ENCODE data around the gene TBC1D20. TPM values are rescaled to one million over a fixed set of nuclear protein-coding genes. Genes with fewer than 3 reads are reported as not detected.

Gene TBC1D20
- total and polyA plus RNA-seq, 2 donors from 2014 or later: 19.5 to 26.2 TPM

GRCh38 chr20:412081-412480, 50.3 kb downstream of the TBC1D20 start:
- H3K4me3 ChIP-seq (ENCODE audit: low read length in 3 of 3): no peak overlapping the region
- no peak overlapping the region for H3K9ac ChIP-seq (ENCODE audit: low read length in 3 of 3)
- no peak overlapping the region for H3K27ac ChIP-seq (ENCODE audit: low read depth in 2 of 2, low read length in 2 of 2)
- DNase-seq (no peak), FAIRE-seq (no peak)
- no peaks in the 10 kb centered on the region for H3K9me3 ChIP-seq (ENCODE audit: control insufficient read depth in 2 of 3, insufficient read depth in 1 of 3, low read length in 3 of 3)
- no peak for TF ChIP-seq CTCF (IDR thresholded peaks at IDR 0.05; ENCODE audit: borderline replicate concordance, extremely low read depth, insufficient read depth)
- intact Hi-C loops (cut with DNase I): no loop called here
- H3K4me1 ChIP-seq (ENCODE audit: control insufficient read depth in 2 of 3, insufficient read depth in 2 of 3, low read depth in 1 of 3, low read length in 3 of 3): peaks cover 0 to 18% (median 0%) of the 10 kb centered on the region in 3 donors
- peaks cover 0 to 6% (median 3%) of the 10 kb centered on the region in 3 donors for H3K36me3 ChIP-seq (ENCODE audit: control insufficient read depth in 2 of 3, insufficient read depth in 3 of 3, low read length in 3 of 3)
- no peaks in the 10 kb centered on the region for H3K27me3 ChIP-seq (ENCODE audit: control insufficient read depth, insufficient read depth, low read length)

DNA sequence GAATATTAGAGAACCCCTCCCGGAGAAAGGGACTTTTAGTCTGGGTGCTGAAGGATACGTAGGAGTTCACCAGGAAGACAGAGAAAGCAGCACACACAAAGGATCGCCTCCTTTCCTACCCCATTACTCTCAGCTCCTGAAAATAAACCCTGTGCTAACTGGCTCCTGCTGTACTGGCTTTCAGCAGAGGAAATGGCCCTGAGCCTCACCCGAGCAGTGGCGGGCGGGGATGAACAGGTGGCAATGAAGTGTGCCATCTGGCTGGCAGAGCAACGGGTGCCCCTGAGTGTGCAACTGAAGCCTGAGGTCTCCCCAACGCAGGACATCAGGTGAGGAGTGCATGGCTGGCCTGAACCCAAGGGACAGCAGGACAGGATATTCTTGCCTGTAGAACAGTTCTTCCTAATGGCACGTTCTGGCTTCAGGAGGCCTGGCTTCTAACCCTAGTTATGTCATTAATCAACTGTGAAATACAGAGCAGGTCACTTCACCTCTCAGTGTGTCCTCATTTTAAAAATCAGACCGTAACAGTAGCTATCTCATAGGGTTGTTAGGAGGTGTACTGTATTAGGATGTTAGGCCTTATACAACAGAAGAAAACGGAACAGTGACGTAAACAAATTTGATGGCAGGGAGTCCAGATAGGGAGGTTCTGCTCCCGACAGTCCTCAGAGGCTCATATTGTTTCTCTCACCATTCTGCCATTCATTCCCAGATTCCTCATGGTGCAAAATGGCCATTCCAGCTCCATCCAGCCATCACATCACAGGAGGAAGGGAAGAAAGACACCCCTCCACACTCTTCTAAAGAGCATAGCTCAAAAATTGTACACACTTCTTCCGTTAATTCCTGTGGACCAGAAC, 52.4 kb downstream of the TBC1D20 start:
- Histone ChIP-seq H3K36me3 (ENCODE audit: control insufficient read depth in 2 of 3, insufficient read depth in 3 of 3, low read length in 3 of 3) (peaks cover 0 to 6% (median 3%) of the 10 kb centered on the region in 3 donors), H3K27me3 (ENCODE audit: control insufficient read depth, insufficient read depth, low read length) (no peaks in the 10 kb centered on the region), H3K4me1 (ENCODE audit: control insufficient read depth in 2 of 3, insufficient read depth in 2 of 3, low read depth in 1 of 3, low read length in 3 of 3) (peaks cover 0 to 18% (median 0%) of the 10 kb centered on the region in 3 donors), H3K27ac (ENCODE audit: low read depth in 2 of 2, low read length in 2 of 2) (no peak overlapping the region), H3K4me3 (ENCODE audit: low read length in 3 of 3) (peak overlapping the region in 1 of 3 donors; percentile 94), H3K9me3 (ENCODE audit: control insufficient read depth in 2 of 3, insufficient read depth in 1 of 3, low read length in 3 of 3) (no peaks in the 10 kb centered on the region), H3K9ac (ENCODE audit: low read length in 3 of 3) (no peak overlapping the region)
- no peak for TF ChIP-seq CTCF (IDR thresholded peaks at IDR 0.05; ENCODE audit: borderline replicate concordance, extremely low read depth, insufficient read depth)
- no peak for FAIRE-seq
- intact Hi-C loops (cut with DNase I): no loop called here
- DNase-seq: no peak

- Histone ChIP-seq H3K4me1 (ENCODE audit: control insufficient read depth in 2 of 3, insufficient read depth in 2 of 3, low read depth in 1 of 3, low read length in 3 of 3) (peaks cover 0 to 18% (median 0%) of the 10 kb centered on the region in 3 donors), H3K9ac (ENCODE audit: low read length in 3 of 3) (peak overlapping the region; percentile 76 to 84 (median 83))
- intact Hi-C loops (cut with DNase I): no loop called here
Observed at GRCh38 chr20:408843-409696, 53.3 kb downstream of the TBC1D20 start.

More at GRCh38 chr20:408843-409696, 53.3 kb downstream of the TBC1D20 start:
- TF ChIP-seq CTCF (IDR thresholded peaks at IDR 0.05; ENCODE audit: borderline replicate concordance, extremely low read depth, insufficient read depth): no peak
- DNase-seq: no peak
- Histone ChIP-seq H3K4me3 (ENCODE audit: low read length in 3 of 3) (peak overlapping the region; percentile 72 to 94 (median 90)), H3K27me3 (ENCODE audit: control insufficient read depth, insufficient read depth, low read length) (no peaks in the 10 kb centered on the region), H3K9me3 (ENCODE audit: control insufficient read depth in 2 of 3, insufficient read depth in 1 of 3, low read length in 3 of 3) (no peaks in the 10 kb centered on the region), H3K27ac (ENCODE audit: low read depth in 2 of 2, low read length in 2 of 2) (peak overlapping the region; percentile 90 to 93), H3K36me3 (ENCODE audit: control insufficient read depth in 2 of 3, insufficient read depth in 3 of 3, low read length in 3 of 3) (peaks cover 0 to 6% (median 3%) of the 10 kb centered on the region in 3 donors)
- FAIRE-seq: no peak

All from kidney (tissue), 14 donors.